Lower lobe of right lung (tissue), 2 donors: Measurements from ENCODE around the gene CDK5RAP3. TPM values are rescaled to one million over a fixed set of nuclear protein-coding genes. Genes with fewer than 3 reads are reported as not detected.

Experiments
- ATAC-seq, 2 donors: fragments of 200-7000 bp; cut with Tn5 transposase; one replicate each; pipeline ENCODE4 v1.9.1; 2020 to 2022; ENCODE audit warnings: mild to moderate bottlenecking in 2 of 2, moderate library complexity in 2 of 2
- DNase-seq: peaks from one replicate; pipeline ENCODE4 v3.0.0-alpha.2; 2020
- H3K27ac ChIP-seq: fragments of 200-600 bp; one replicate; pipeline ENCODE4 v1.8.0; 2022
- H3K27me3 ChIP-seq: fragments of 200-600 bp; one replicate; pipeline ENCODE4 v1.8.0; 2022; ENCODE audit warnings: low read depth
- H3K36me3 ChIP-seq: fragments of 200-600 bp; one replicate; pipeline ENCODE4 v1.8.0; 2022; ENCODE audit warnings: mild to moderate bottlenecking
- H3K4me1 ChIP-seq: fragments of 200-600 bp; one replicate; pipeline ENCODE4 v1.8.0; 2022
- H3K4me3 ChIP-seq: fragments of 200-600 bp; one replicate; pipeline ENCODE4 v1.8.0; 2022; ENCODE audit warnings: mild to moderate bottlenecking
- H3K9me3 ChIP-seq: fragments of 200-600 bp; one replicate; pipeline ENCODE4 v1.8.0; 2022
- CTCF ChIP-seq: fragments of 200-600 bp; IDR thresholded peaks from one replicate; pipeline ENCODE4 v1.8.0; 2022; ENCODE audit warnings: antibody characterized with exemption, mild to moderate bottlenecking
- intact Hi-C: fragments of 100-400 bp; cut with DNase I; formaldehyde crosslinking; loops from one replicate; pipeline ENCODE4 v1.11.0; 2022
- total RNA-seq: library from RNA; stranded (reverse); fragmentation: NEBNext Ultra II Directional; extraction: Animal tissue kit (Norgen Biotek cat#: 25700); gene quantifications from one replicate; pipeline ENCODE4 v1.2.1, GENCODE V29; 2021
- donor health status: DM: no; HTN: yes; CAD: no; lungs with severe emphysema.

Gene CDK5RAP3
- total RNA-seq, 1 donor from 2014 or later: 161 TPM

- H3K27ac ChIP-seq: no peak overlapping the region
- H3K9me3 ChIP-seq: no peaks in the 10 kb centered on the region
- no peak for TF ChIP-seq CTCF
- DNase-seq (no peak), ATAC-seq (no peak)
- H3K36me3 ChIP-seq: no peaks in the 10 kb centered on the region
- intact Hi-C loops: no loop called here
- no peaks in the 10 kb centered on the region for H3K27me3 ChIP-seq
- H3K4me3 ChIP-seq: no peak overlapping the region
- H3K4me1 ChIP-seq: peaks cover 4% of the 10 kb centered on the region
These were observed 18.2 kb downstream of the CDK5RAP3 start for GRCh38 chr17:47989159-47989558.

GRCh38 chr17:47989700-47990099 lies 18.8 kb downstream of the CDK5RAP3 start:
- peaks cover 4% of the 10 kb centered on the region for H3K4me1 ChIP-seq
- H3K4me3 ChIP-seq: no peak overlapping the region
- intact Hi-C loops: no loop called here
- ATAC-seq (no peak), DNase-seq (no peak)
- no peak overlapping the region for H3K27ac ChIP-seq
- no peak for TF ChIP-seq CTCF
- H3K27me3 ChIP-seq: no peaks in the 10 kb centered on the region
- H3K9me3 ChIP-seq: no peaks in the 10 kb centered on the region
- no peaks in the 10 kb centered on the region for H3K36me3 ChIP-seq

DNA sequence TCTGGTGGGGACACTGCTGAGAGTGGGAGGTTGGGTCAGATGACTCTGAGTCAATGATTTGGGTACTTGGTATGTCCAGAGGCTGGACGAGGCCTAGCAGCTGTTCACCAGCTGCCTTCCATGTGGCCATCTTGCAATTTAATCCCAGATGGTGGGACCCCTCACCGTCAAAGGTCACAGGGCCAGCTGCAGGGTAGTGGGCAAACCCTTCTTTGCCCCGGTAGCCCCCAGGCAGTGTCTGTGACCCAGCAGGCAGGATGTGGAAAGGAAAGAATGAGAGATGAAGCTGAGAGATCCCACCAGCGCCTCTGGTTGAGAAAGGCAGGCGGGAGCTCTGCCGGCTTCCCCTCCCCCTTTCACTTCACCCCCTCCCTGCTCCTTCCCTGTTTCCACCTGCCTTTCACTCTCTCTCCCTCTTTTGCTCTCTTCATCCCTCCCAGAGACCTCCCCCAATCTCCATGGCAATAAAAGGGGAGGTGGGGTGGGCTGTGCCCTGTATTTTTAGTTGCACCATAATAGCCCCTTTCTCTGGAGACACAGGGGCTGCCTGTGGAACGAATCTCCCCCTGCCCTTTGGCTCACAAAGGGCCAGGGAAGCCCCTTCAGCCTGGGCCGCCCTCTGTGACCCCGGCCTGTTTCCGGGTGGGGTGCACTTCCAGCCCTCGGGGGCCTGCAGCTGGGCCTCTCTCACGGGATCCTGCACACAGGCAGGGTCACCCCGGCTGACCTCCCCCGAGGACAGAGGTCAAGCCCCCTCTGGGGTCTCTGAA lies 20.2 kb downstream of the CDK5RAP3 start:
- no peaks in the 10 kb centered on the region for H3K9me3 ChIP-seq

DNA sequence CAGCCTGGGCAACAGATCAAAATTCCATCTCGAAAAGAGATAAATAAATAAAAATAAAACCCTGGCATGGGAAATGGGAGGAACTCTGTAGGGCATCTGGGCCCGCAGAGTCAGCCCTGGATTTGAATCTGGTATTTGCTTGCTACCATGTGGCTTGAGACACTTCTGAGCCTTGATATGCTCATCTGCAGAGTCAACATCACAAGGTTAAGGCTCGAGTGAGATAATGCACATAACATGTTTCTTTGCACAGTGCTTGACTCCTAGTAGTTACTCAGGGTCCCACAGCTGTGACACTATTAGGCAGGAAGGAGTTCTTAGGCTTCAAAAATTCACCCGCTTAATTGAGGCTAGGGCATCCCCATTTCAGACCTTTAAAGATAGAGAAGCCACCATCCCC lies 21.3 kb downstream of the CDK5RAP3 start:
- TF ChIP-seq CTCF: no peak

More for the DNA sequence above, 20.2 kb downstream of the CDK5RAP3 start:
- TF ChIP-seq CTCF: no peak
- DNase-seq (no peak), ATAC-seq (no peak)
- Histone ChIP-seq H3K27ac (no peak overlapping the region), H3K27me3 (no peaks in the 10 kb centered on the region), H3K4me3 (no peak overlapping the region), H3K36me3 (no peaks in the 10 kb centered on the region), H3K4me1 (peaks cover 4% of the 10 kb centered on the region)
- intact Hi-C loops: no loop called here

GRCh38 chr17:47993031-47993564 lies 22.2 kb downstream of the CDK5RAP3 start:
- H3K4me3 ChIP-seq: no peak overlapping the region
- TF ChIP-seq CTCF: no peak
- H3K36me3 ChIP-seq: no peaks in the 10 kb centered on the region
- no peaks in the 10 kb centered on the region for H3K27me3 ChIP-seq
- H3K27ac ChIP-seq: no peak overlapping the region
- intact Hi-C loops: no loop called here
- no peaks in the 10 kb centered on the region for H3K9me3 ChIP-seq
- DNase-seq: no peak
- H3K4me1 ChIP-seq: peaks cover 3% of the 10 kb centered on the region
- ATAC-seq: no peak

More for the DNA sequence above, 21.3 kb downstream of the CDK5RAP3 start:
- DNase-seq: no peak
- intact Hi-C loops: no loop called here
- H3K4me1 ChIP-seq: peaks cover 4% of the 10 kb centered on the region
- no peak for ATAC-seq
- H3K4me3 ChIP-seq: no peak overlapping the region
- no peaks in the 10 kb centered on the region for H3K36me3 ChIP-seq
- H3K9me3 ChIP-seq: no peaks in the 10 kb centered on the region
- H3K27me3 ChIP-seq: no peaks in the 10 kb centered on the region
- H3K27ac ChIP-seq: no peak overlapping the region
